Fibroblast of villous mesenchyme (primary cell): ENCODE results near the gene NAXE. TPM values are rescaled to one million over a fixed set of nuclear protein-coding genes. Genes with fewer than 3 reads are reported as not detected.
A peak's percentile ranks its signal among the peaks of the same experiment; 100 is the strongest.

Experiments used
- DNase-seq: peaks from one replicate; pipeline ENCODE4 v3.0.0-alpha.2; 2010; ENCODE audit warnings: low read depth
- H3K4me3 ChIP-seq: 2 replicates; pipeline ENCODE4 v1.5.1; 2011; ENCODE audit warnings: low read depth, mild to moderate bottlenecking, low read length
- CTCF ChIP-seq: IDR thresholded peaks from 2 replicates; pipeline ENCODE4 v1.5.1; 2012; ENCODE audit warnings: low read depth, mild to moderate bottlenecking, low read length; ENCODE audit not compliant: insufficient read depth
- total RNA-seq: library from RNA; depleted of rRNA; stranded (reverse); fragments of >200 nt; gene quantifications from 2 replicates; pipeline ENCODE4 v1.2.3, GENCODE V29; 2012

The NAXE gene
- total RNA-seq, 1 donor = 67.8 TPM

- DNase-seq = no peak
- TF ChIP-seq CTCF = no peak
- H3K4me3 ChIP-seq = no peak overlapping the region
Measured at GRCh38 chr1:156596426-156596825, 4.8 kb downstream of the NAXE start.

- no peak overlapping the region for H3K4me3 ChIP-seq
- DNase-seq = no peak
- no peak for TF ChIP-seq CTCF
Measured at GRCh38 chr1:156598125-156598524, 6.5 kb downstream of the NAXE start.

- no peak overlapping the region for H3K4me3 ChIP-seq
- no peak for TF ChIP-seq CTCF
- no peak for DNase-seq
Measured at GRCh38 chr1:156598731-156599432, 7.3 kb downstream of the NAXE start.

GRCh38 chr1:156599811-156600210, 8.2 kb downstream of the NAXE start:
- no peak for DNase-seq
- no peak for TF ChIP-seq CTCF
- H3K4me3 ChIP-seq = no peak overlapping the region

- H3K4me3 ChIP-seq = peak overlapping the region; percentile 77
- peak; percentile 15 for DNase-seq
- no peak for TF ChIP-seq CTCF
Measured at GRCh38 chr1:156600733-156601121, 9.2 kb downstream of the NAXE start.

GRCh38 chr1:156601122-156601830, 9.7 kb downstream of the NAXE start, which contains the start of gene GPATCH4:
GPATCH4 (minus strand) TSS chr1:156601479.
- H3K4me3 ChIP-seq = peak within 1 kb of the TSS; percentile 77
- no peak for TF ChIP-seq CTCF
- DNase-seq = peak; percentile 90

GRCh38 chr1:156601892-156602291, 10.3 kb downstream of the NAXE start:
- TF ChIP-seq CTCF = no peak
- peak overlapping the region; percentile 77 for H3K4me3 ChIP-seq
- DNase-seq = no peak
